ENCODE data around the gene ZSCAN29. TPM values are rescaled to one million over a fixed set of nuclear protein-coding genes. Genes with fewer than 3 reads are reported as not detected.

ZSCAN29 gene
- total and polyA plus RNA-seq, 10 of the 15 experiments (the other 5 are each of a cell fraction or from before 2014, with no cell fraction given): 1.7 to 26.0 (median 14.6) TPM

- RAD21 ChIA-PET (ENCODE audit: unreplicated experiment): interaction anchor here (0.7 to 1.9 kb wide), 4 partner anchors 135 to 172 kb away, joined by 3 to 5 read pairs (median 4); no protein-coding TSS in a partner anchor
Observed at GRCh38 chr15:43376017-43376705, 5.3 kb upstream of the ZSCAN29 start.

More at GRCh38 chr15:43376017-43376705, 5.3 kb upstream of the ZSCAN29 start:
- Histone ChIP-seq H3K36me3 (ENCODE audit: control insufficient read depth in 2 of 2, insufficient read depth in 2 of 2, low read length in 1 of 2) (peaks cover 0 to 7% of the 10 kb centered on the region in 2 experiments; a peak in 2 of 4 replicates), H3K4me1 (ENCODE audit: control insufficient read depth, insufficient read depth, low read length) (no peaks in the 10 kb centered on the region), H3K4me2 (ENCODE audit: control insufficient read depth, insufficient read depth) (no peak overlapping the region), H4K20me1 (ENCODE audit: control insufficient read depth, insufficient read depth) (no peaks in the 10 kb centered on the region), H3K9ac (ENCODE audit: control insufficient read depth, insufficient read depth, low read length) (no peak overlapping the region), H2AFZ (ENCODE audit: control insufficient read depth, low read depth, low read length) (no peak overlapping the region), H3K79me2 (ENCODE audit: control insufficient read depth, insufficient read depth, low read length) (peaks cover 18% of the 10 kb centered on the region), H3K27me3 (replicated peaks in 1 of 2; ENCODE audit: control insufficient read depth in 2 of 2, insufficient read depth in 2 of 2, low read length in 1 of 2) (no peaks in the 10 kb centered on the region), H3K27ac (ENCODE audit: control insufficient read depth, insufficient read depth) (no peak overlapping the region), H3K4me3 (no peak overlapping the region), H3K9me3 (replicated peaks; ENCODE audit: control insufficient read depth, insufficient read depth, low read length) (no peaks in the 10 kb centered on the region)
- POLR2A ChIA-PET: no interaction called here
- whole genome bisulfite sequencing (ENCODE audit: insufficient coverage, insufficient replicate concordance, low lambda C conversion rate, missing lambda C conversion rate): 66% methylated on average over 13 of the region's 13 CpGs
- TF ChIP-seq MXI1 (IDR thresholded peaks at IDR 0.05; ENCODE audit: low read depth, low read length) (0 out of 2 replicates have a peak, but pooled peaks have one; percentile 20), SMC3 (IDR thresholded peaks at IDR 0.05; ENCODE audit: borderline replicate concordance, low read length) (peak; percentile 13; the same call in 1 of the 2 replicates), MAX (IDR thresholded peaks at IDR 0.05; ENCODE audit: low read depth, low read length) (0 out of 2 replicates have a peak, but pooled peaks have one; percentile 19), RAD21 (IDR thresholded peaks at IDR 0.05; ENCODE audit: insufficient read depth, low read depth, low read length) (0 out of 2 replicates have a peak, but pooled peaks have one; percentile 21), PAX5 (IDR thresholded peaks at IDR 0.05; ENCODE audit: borderline replicate concordance, low read depth, low read length) (0 out of 2 replicates have a peak, but pooled peaks have one; percentile 52)
- TF ChIP-seq, protein P1, sequence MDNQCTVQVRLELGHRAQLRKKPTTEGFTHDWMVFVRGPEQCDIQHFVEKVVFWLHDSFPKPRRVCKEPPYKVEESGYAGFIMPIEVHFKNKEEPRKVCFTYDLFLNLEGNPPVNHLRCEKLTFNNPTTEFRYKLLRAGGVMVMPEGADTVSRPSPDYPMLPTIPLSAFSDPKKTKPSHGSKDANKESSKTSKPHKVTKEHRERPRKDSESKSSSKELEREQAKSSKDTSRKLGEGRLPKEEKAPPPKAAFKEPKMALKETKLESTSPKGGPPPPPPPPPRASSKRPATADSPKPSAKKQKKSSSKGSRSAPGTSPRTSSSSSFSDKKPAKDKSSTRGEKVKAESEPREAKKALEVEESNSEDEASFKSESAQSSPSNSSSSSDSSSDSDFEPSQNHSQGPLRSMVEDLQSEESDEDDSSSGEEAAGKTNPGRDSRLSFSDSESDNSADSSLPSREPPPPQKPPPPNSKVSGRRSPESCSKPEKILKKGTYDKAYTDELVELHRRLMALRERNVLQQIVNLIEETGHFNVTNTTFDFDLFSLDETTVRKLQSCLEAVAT (IDR thresholded peaks at IDR 0.05): 0 out of 2 replicates have a peak, but pooled peaks have one; percentile 24
- TF ChIP-seq, protein P2, sequence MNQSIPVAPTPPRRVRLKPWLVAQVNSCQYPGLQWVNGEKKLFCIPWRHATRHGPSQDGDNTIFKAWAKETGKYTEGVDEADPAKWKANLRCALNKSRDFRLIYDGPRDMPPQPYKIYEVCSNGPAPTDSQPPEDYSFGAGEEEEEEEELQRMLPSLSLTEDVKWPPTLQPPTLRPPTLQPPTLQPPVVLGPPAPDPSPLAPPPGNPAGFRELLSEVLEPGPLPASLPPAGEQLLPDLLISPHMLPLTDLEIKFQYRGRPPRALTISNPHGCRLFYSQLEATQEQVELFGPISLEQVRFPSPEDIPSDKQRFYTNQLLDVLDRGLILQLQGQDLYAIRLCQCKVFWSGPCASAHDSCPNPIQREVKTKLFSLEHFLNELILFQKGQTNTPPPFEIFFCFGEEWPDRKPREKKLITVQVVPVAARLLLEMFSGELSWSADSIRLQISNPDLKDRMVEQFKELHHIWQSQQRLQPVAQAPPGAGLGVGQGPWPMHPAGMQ (IDR thresholded peaks at IDR 0.05; ENCODE audit: borderline replicate concordance): no peak
- TF ChIP-seq, protein P3, sequence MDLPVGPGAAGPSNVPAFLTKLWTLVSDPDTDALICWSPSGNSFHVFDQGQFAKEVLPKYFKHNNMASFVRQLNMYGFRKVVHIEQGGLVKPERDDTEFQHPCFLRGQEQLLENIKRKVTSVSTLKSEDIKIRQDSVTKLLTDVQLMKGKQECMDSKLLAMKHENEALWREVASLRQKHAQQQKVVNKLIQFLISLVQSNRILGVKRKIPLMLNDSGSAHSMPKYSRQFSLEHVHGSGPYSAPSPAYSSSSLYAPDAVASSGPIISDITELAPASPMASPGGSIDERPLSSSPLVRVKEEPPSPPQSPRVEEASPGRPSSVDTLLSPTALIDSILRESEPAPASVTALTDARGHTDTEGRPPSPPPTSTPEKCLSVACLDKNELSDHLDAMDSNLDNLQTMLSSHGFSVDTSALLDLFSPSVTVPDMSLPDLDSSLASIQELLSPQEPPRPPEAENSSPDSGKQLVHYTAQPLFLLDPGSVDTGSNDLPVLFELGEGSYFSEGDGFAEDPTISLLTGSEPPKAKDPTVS (IDR thresholded peaks at IDR 0.05; ENCODE audit: low read depth, low read length): no peak
- TF ChIP-seq, protein P4, sequence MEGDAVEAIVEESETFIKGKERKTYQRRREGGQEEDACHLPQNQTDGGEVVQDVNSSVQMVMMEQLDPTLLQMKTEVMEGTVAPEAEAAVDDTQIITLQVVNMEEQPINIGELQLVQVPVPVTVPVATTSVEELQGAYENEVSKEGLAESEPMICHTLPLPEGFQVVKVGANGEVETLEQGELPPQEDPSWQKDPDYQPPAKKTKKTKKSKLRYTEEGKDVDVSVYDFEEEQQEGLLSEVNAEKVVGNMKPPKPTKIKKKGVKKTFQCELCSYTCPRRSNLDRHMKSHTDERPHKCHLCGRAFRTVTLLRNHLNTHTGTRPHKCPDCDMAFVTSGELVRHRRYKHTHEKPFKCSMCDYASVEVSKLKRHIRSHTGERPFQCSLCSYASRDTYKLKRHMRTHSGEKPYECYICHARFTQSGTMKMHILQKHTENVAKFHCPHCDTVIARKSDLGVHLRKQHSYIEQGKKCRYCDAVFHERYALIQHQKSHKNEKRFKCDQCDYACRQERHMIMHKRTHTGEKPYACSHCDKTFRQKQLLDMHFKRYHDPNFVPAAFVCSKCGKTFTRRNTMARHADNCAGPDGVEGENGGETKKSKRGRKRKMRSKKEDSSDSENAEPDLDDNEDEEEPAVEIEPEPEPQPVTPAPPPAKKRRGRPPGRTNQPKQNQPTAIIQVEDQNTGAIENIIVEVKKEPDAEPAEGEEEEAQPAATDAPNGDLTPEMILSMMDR (IDR thresholded peaks at IDR 0.05 in 2 of 3, conservative IDR thresholded peaks at IDR 0.05 in 1 of 3; ENCODE audit: control insufficient read depth in 2 of 3, extremely low read depth in 1 of 3, insufficient read depth in 1 of 3, low read depth in 3 of 3, low read length in 3 of 3): peak; percentile 63 to 85 (median 83)
- peak; percentile 82 for ATAC-seq
- DNase-seq (ENCODE audit: low read depth, low spot score): peak; percentile 16
- FAIRE-seq: peak; percentile 83
- in situ Hi-C loops (cut with MboI): no loop called here
- intact Hi-C loops (cut with micrococcal nuclease; ENCODE audit: unreplicated experiment): no loop called here
- SMC1A ChIA-PET (ENCODE audit: uncharacterized antibody, unreplicated experiment): interaction anchor here (0.6 to 1.7 kb wide), 4 partner anchors 12 to 139 kb away, joined by 3 to 5 read pairs (median 3); no protein-coding TSS in a partner anchor
- no TSS peak for BruUV-seq (replicated peaks)
- CTCF ChIA-PET: interaction anchor here (0.7 to 7.1 kb wide), 28 partner anchors 6 to 848 kb away, joined by 3 to 57 read pairs (median 4); no protein-coding TSS in a partner anchor
